Activated T-cell treated with anti-CD3 and anti-CD28 coated beads for 48 hours (primary cell): ENCODE data around the gene RALGPS1.

ENCODE experiments used
- DNase-seq: peaks from one replicate; pipeline ENCODE4 v3.0.0-alpha.2; 2020; ENCODE audit warnings: low read depth

RALGPS1 gene

GRCh38 chr9:127225801-127226625 lies 311.4 kb downstream of the RALGPS1 start:
- DNase-seq: no peak

- no peak for DNase-seq
Observed at GRCh38 chr9:127229691-127230417, 315.3 kb downstream of the RALGPS1 start.

- no peak for DNase-seq
Observed at GRCh38 chr9:127231666-127232065, 317.1 kb downstream of the RALGPS1 start.

GRCh38 chr9:127232833-127233549 lies 318.4 kb downstream of the RALGPS1 start:
- no peak for DNase-seq

- no peak for DNase-seq
Observed at GRCh38 chr9:127233550-127233949, 319.0 kb downstream of the RALGPS1 start.

- DNase-seq: no peak
Observed at GRCh38 chr9:127233989-127234388, 319.4 kb downstream of the RALGPS1 start.

GRCh38 chr9:127237801-127238200 lies 323.2 kb downstream of the RALGPS1 start:
- DNase-seq: no peak

GRCh38 chr9:127241354-127241753 lies 326.8 kb downstream of the RALGPS1 start:
- no peak for DNase-seq

- peak; percentile 94 for DNase-seq
Observed at GRCh38 chr9:127244609-127245601, 330.3 kb downstream of the RALGPS1 start.

GRCh38 chr9:127245637-127246164 lies 331.1 kb downstream of the RALGPS1 start:
- DNase-seq: no peak

GRCh38 chr9:127248241-127248640 lies 333.7 kb downstream of the RALGPS1 start:
- no peak for DNase-seq

- no peak for DNase-seq
Observed at GRCh38 chr9:127249877-127250276, 335.3 kb downstream of the RALGPS1 start.

- DNase-seq: no peak
Observed at GRCh38 chr9:127250896-127251391, 336.4 kb downstream of the RALGPS1 start.

- no peak for DNase-seq
Observed at GRCh38 chr9:127252410-127253318, 338.1 kb downstream of the RALGPS1 start.

GRCh38 chr9:127253446-127253845 lies 338.9 kb downstream of the RALGPS1 start:
- no peak for DNase-seq

GRCh38 chr9:127255692-127256091 lies 341.1 kb downstream of the RALGPS1 start:
- no peak for DNase-seq

- no peak for DNase-seq
Observed at GRCh38 chr9:127256324-127256723, 341.7 kb downstream of the RALGPS1 start.

- no peak for DNase-seq
Observed at GRCh38 chr9:127258606-127259471, 344.3 kb downstream of the RALGPS1 start.

GRCh38 chr9:127262602-127263001 lies 348.0 kb downstream of the RALGPS1 start:
- DNase-seq: no peak
